Midbrain (tissue), 1 donor: ENCODE data around the gene LDB1.

ENCODE experiments used
- DNase-seq: peaks from one replicate; lab custom pipeline; 2025; lab: John Stamatoyannopoulos, UW

The LDB1 gene

GRCh38 chr10:102113261-102113955 lies 6.8 kb downstream of the LDB1 start:
- no peak for DNase-seq

DNA sequence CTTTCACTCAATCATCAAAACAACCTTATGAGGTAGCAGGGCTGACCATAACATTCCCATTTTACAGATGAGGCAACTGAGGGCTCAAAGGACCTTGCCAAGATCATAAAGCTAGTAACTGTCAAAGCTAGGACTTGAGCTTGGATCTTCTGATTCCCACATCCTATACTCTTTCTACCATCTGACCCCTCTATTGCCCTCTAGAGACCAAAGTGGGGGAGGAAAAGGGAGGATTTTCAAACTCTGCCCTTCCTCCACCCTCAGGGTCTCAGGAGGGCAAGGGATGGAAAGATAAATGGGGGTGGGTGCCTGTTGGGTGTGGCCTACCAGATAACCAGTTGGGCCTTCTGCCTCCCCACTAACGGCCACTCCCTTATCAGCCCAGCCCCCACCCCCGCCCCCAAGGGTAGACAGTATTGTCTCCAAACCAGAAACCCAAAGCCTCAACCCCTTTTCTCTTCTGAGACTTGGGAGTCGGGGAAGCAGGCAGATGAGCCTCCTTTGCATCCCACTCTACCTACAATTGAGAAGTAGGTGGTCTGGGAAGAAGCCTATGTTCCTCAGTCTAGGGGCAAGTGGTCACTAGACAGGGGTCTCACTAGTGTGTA lies 7.9 kb downstream of the LDB1 start:
- DNase-seq, result no peak

DNA sequence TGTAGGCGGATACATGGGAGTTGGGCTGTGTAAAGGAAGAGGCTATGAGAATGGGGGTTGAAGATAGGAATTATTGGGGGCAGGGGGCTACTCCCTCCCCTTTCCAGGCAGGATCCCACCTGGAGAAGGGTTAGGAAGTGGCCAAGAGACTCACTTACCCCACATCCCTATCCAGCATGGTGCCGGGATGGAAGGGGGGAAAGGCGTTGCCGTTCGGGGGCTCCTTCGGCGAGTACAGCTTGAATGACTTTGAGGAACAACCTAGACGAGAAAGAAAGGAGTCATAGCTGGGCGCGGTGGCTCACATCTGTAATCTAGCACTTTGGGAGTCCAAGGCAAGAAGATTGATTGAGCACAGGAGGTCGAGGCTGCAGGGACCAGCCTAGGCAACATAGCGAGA lies 8.9 kb downstream of the LDB1 start:
- DNase-seq, result no peak

- DNase-seq, result no peak
Measured at GRCh38 chr10:102109166-102110116, 10.7 kb downstream of the LDB1 start.

- no peak for DNase-seq
Measured at GRCh38 chr10:102106998-102107397, 13.2 kb downstream of the LDB1 start.

GRCh38 chr10:102102421-102102820 lies 17.7 kb downstream of the LDB1 start:
- DNase-seq, result no peak

- DNase-seq, result no peak
Measured at GRCh38 chr10:102101152-102101551, 19.0 kb downstream of the LDB1 start.

- DNase-seq, result no peak
Measured at GRCh38 chr10:102096449-102096848, 23.7 kb downstream of the LDB1 start.

DNA sequence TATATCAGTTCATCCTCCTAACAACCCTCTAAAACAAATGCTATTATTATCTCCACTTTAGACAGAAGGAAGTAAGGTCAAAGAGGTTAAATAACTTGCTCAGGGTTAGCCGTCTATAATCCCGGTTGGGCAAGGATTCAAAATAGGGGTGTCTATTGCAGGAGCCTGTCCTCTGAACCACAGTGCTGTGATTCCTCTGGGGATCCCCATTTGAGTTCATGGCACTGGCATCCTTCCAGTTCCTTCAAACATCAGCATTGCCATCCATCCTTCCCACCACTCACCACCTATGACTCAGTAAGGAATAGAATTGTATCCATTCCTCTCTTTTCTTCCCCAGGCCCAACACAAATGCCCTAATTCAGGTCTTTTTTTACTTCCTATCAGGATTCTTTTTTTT lies 29.4 kb downstream of the LDB1 start:
- no peak for DNase-seq

- no peak for DNase-seq
Measured at GRCh38 chr10:102086196-102086595, 34.0 kb downstream of the LDB1 start.

DNA sequence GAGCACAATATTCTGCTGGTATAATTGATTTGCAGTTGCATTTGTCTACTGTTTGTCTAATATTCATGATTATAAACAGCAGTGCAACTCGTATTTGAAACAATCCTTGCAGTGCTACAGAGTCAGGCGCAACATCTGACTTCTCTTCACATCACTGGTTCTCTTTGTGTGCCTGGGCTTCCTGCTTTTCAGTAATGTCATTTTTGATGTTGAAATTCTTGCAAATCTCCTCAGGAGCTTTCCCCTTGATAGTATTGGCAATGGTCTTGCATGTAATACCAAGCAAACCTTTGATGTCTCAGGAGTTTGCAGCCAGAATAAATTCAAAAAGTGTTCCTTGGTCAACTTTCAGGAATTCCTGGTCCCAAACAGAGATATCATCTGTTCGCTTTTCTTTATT lies 34.8 kb downstream of the LDB1 start:
- DNase-seq, result no peak

- no peak for DNase-seq
Measured at GRCh38 chr10:102083541-102083940, 36.6 kb downstream of the LDB1 start.

GRCh38 chr10:102072673-102073527 lies 47.3 kb downstream of the LDB1 start:
- peak; percentile 84 for DNase-seq

GRCh38 chr10:102069071-102069470 lies 51.1 kb downstream of the LDB1 start:
- no peak for DNase-seq

GRCh38 chr10:102068216-102068615 lies 52.0 kb downstream of the LDB1 start:
- DNase-seq, result no peak

- DNase-seq, result no peak
Measured at GRCh38 chr10:102067091-102067916, 52.9 kb downstream of the LDB1 start.

DNA sequence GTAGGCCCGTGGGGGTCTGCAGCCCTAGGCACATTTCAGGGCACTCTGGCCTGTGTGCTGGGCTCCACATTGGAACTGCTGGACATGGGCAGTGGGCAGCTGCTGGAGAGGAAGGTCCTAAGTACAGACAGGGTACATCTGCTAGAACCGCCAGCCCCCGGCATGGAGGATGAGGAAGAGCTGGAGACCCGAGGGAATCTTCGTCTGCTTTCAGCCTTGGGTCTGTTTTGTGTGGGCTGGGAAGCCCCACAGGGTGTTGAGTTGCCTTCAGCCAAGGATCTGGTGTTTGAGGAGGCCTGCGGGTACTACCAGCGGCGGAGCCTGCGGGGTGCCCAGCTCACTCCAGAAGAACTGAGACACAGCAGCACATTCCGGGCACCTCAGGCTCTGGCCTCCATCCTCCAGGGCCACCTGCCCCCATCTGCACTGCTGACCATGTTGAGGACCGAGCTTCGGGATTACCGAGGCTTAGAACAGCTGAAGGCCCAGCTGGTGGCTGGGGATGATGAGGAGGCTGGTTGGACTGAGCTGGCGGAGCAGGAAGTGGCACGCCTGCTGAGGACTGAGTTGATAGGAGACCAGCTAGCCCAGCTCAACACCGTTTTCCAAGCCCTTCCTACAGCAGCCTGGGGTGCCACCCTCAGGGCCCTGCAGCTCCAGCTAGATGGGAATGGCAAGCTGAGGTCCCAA lies 53.6 kb downstream of the LDB1 start:
- no peak for DNase-seq

DNA sequence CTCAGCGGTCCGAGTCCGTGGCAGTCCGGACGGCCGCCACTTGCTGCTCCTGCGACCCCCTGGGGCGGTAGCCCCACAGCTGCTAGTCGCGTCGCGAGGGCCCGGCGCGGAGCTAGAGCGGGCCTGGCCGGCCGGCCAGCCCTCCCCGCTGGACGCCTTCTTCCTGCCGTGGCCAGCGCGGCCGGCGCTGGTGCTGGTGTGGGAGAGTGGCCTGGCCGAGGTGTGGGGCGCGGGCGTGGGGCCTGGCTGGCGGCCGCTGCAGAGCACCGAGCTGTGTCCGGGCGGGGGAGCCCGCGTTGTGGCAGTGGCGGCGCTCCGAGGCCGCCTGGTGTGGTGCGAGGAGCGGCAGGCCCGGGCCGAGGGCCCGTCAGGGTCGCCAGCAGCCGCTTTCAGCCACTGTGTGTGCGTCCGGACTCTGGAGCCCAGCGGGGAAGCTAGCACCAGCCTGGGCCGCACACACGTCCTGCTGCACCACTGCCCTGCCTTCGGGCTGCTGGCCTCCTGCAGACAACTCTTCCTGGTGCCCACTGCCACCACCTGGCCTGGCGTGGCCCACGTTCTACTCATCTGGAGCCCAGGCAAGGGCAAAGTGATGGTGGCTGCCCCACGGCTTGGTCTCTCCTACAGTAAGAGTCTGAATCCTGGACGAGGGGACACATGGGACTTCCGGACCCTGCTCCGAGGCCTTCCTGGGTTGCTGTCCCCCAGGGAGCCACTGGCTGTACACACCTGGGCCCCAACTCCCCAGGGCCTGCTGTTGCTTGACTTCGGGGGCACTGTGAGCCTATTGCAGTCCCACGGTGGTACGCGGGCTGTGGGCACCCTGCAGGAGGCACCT lies 54.4 kb downstream of the LDB1 start:
- DNase-seq, result no peak

- DNase-seq, result peak; percentile 84
Measured at GRCh38 chr10:102064868-102065560, 55.2 kb downstream of the LDB1 start, which contains the start of gene HPS6. Gene HPS6 (plus strand): TSS chr10:102065349. CDS start chr10:102065475, 126 bp downstream.
